H9 (cell line): Measurements from ENCODE around the gene NOTCH1. TPM values are rescaled to one million over a fixed set of nuclear protein-coding genes. Genes with fewer than 3 reads are reported as not detected.

ENCODE experiments used
- DNase-seq: peaks from one replicate; pipeline ENCODE4 v3.0.0-alpha.2; 2017
- H2AFZ ChIP-seq: one replicate; pipeline ENCODE4 v1.6.1; 2013; ENCODE audit warnings: mild to moderate bottlenecking, low read length, control low read depth, moderate library complexity
- H2AK5ac ChIP-seq: 2 replicates; pipeline ENCODE4 v1.6.1; 2013; ENCODE audit warnings: low read length, control low read depth, mixed read lengths; ENCODE audit not compliant: insufficient read length
- H2BK120ac ChIP-seq: one replicate; pipeline ENCODE4 v1.6.1; 2013; ENCODE audit warnings: low read depth, mild to moderate bottlenecking, low read length, control low read depth, inconsistent platforms; ENCODE audit not compliant: poor library complexity, severe bottlenecking
- H2BK12ac ChIP-seq: 2 replicates; pipeline ENCODE4 v1.6.1; 2013; ENCODE audit warnings: low read length, control low read depth, mixed read lengths, low read depth; ENCODE audit not compliant: insufficient read length
- H2BK15ac ChIP-seq: 2 replicates; pipeline ENCODE4 v1.6.1; 2013; ENCODE audit warnings: low read depth, low read length, control low read depth
- H2BK20ac ChIP-seq: one replicate; pipeline ENCODE4 v1.6.1; 2013; ENCODE audit warnings: low read depth, mild to moderate bottlenecking, low read length, control low read depth, inconsistent platforms; ENCODE audit not compliant: poor library complexity, severe bottlenecking
- H2BK5ac ChIP-seq: 2 replicates; pipeline ENCODE4 v1.6.1; 2013; ENCODE audit warnings: low read length, control low read depth, mixed read lengths; ENCODE audit not compliant: insufficient read length
- H3K14ac ChIP-seq: 2 replicates; pipeline ENCODE4 v1.6.1; 2013; ENCODE audit warnings: low read length, control low read depth; ENCODE audit not compliant: insufficient read depth
- H3K18ac ChIP-seq: 2 replicates; pipeline ENCODE4 v1.6.1; 2013; ENCODE audit warnings: low read depth, mild to moderate bottlenecking, mixed read lengths, low read length, control low read depth; ENCODE audit not compliant: insufficient read length
- H3K23ac ChIP-seq: 2 replicates; pipeline ENCODE4 v1.6.1; 2013; ENCODE audit warnings: low read length, control low read depth, mixed read lengths, low read depth; ENCODE audit not compliant: insufficient read length
- H3K23me2 ChIP-seq: 2 replicates; pipeline ENCODE4 v1.6.1; 2013; ENCODE audit warnings: low read depth, mild to moderate bottlenecking, mixed read lengths, low read length, control low read depth; ENCODE audit not compliant: insufficient read length, poor library complexity, severe bottlenecking
- H3K27ac ChIP-seq: 2 replicates; pipeline ENCODE4 v1.5.1; 2013; ENCODE audit warnings: low read length, control low read depth, mixed read lengths, low read depth; ENCODE audit not compliant: insufficient read length
- H3K27me3 ChIP-seq: 2 replicates; pipeline ENCODE4 v1.6.1; 2013; ENCODE audit warnings: low read length, control low read depth, inconsistent platforms; ENCODE audit not compliant: insufficient read depth
- H3K4ac ChIP-seq: 2 replicates; pipeline ENCODE4 v1.6.1; 2013; ENCODE audit warnings: low read depth, mild to moderate bottlenecking, control low read depth, inconsistent platforms, low read length, moderate library complexity
- H3K4me1 ChIP-seq: 2 replicates; pipeline ENCODE4 v1.6.1; 2013; ENCODE audit warnings: low read length, control low read depth, inconsistent platforms; ENCODE audit not compliant: insufficient read depth
- H3K4me2 ChIP-seq: 2 replicates; pipeline ENCODE4 v1.6.1; 2013; ENCODE audit warnings: low read length, control low read depth, mixed read lengths; ENCODE audit not compliant: insufficient read length, insufficient read depth
- H3K56ac ChIP-seq: 2 replicates; pipeline ENCODE4 v1.6.1; 2013; ENCODE audit warnings: low read depth, mild to moderate bottlenecking, mixed read lengths, low read length, control low read depth; ENCODE audit not compliant: insufficient read length
- H3K79me1 ChIP-seq: 2 replicates; pipeline ENCODE4 v1.6.1; 2013; ENCODE audit warnings: low read depth, mild to moderate bottlenecking, moderate library complexity, low read length, control low read depth, inconsistent platforms; ENCODE audit not compliant: insufficient read depth, poor library complexity, severe bottlenecking
- H3K79me2 ChIP-seq: 2 replicates; pipeline ENCODE4 v1.6.1; 2013; ENCODE audit warnings: low read length, control low read depth, inconsistent platforms; ENCODE audit not compliant: insufficient read depth
- H3K9ac ChIP-seq: 2 replicates; pipeline ENCODE4 v1.6.1; 2013; ENCODE audit warnings: low read length, control low read depth, mixed read lengths; ENCODE audit not compliant: insufficient read length; ENCODE audit errors: extremely low read depth
- H3K9me3 ChIP-seq: one replicate; pipeline ENCODE4 v1.6.1; 2013; ENCODE audit warnings: low read depth, low read length, inconsistent platforms; ENCODE audit not compliant: control insufficient read depth
- H3T11ph ChIP-seq: one replicate; pipeline ENCODE4 v1.6.1; 2013; ENCODE audit warnings: mild to moderate bottlenecking, low read length, control low read depth, inconsistent platforms
- H4K20me1 ChIP-seq: one replicate; pipeline ENCODE4 v1.6.1; 2013; ENCODE audit not compliant: control insufficient read depth, insufficient read length, insufficient read depth
- H4K5ac ChIP-seq: 2 replicates; pipeline ENCODE4 v1.6.1; 2013; ENCODE audit warnings: low read depth, mild to moderate bottlenecking, mixed read lengths, low read length, control low read depth; ENCODE audit not compliant: insufficient read length
- H4K8ac ChIP-seq: replicated peaks from 2 replicates; pipeline ENCODE4 v1.6.1; 2013; ENCODE audit warnings: low read length, control low read depth, mixed read lengths, low read depth; ENCODE audit not compliant: insufficient read length
- H4K91ac ChIP-seq: 2 replicates; pipeline ENCODE4 v1.6.1; 2013; ENCODE audit warnings: low read depth, mild to moderate bottlenecking, moderate library complexity, mixed read lengths, low read length, control low read depth; ENCODE audit not compliant: insufficient read length
- H3K27ac Mint-ChIP-seq, 3 experiments: 2 replicates in 2 of 3; 3 replicates in 1 of 3; pipeline ENCODE4 v1.8.0; 2020 to 2021; ENCODE audit warnings: mixed read lengths in 3 of 3, mild to moderate bottlenecking in 1 of 3, moderate library complexity in 1 of 3
- H3K27me3 Mint-ChIP-seq: 2 replicates; pipeline ENCODE4 v1.8.0; 2021; ENCODE audit warnings: low read depth, mild to moderate bottlenecking, moderate library complexity, mixed read lengths
- H3K36me3 Mint-ChIP-seq, 3 experiments: 2 replicates in 2 of 3; 3 replicates in 1 of 3; pipeline ENCODE4 v1.8.0; 2020 to 2021; ENCODE audit warnings: low read depth in 3 of 3, mixed read lengths in 3 of 3; ENCODE audit not compliant: insufficient read depth in 1 of 3
- H3K4me1 Mint-ChIP-seq, 2 experiments: 2 replicates each; pipeline ENCODE4 v1.8.0; 2020; ENCODE audit warnings: mixed read lengths in 2 of 2
- H3K4me3 Mint-ChIP-seq, 2 experiments: 2 replicates in 1 of 2; 3 replicates in 1 of 2; pipeline ENCODE4 v1.8.0; 2020 to 2021; ENCODE audit warnings: mild to moderate bottlenecking in 2 of 2, mixed read lengths in 2 of 2, moderate library complexity in 1 of 2
- H3K9me3 Mint-ChIP-seq, 2 experiments: 2 replicates in 1 of 2; 3 replicates in 1 of 2; pipeline ENCODE4 v1.8.0; 2020; ENCODE audit warnings: mild to moderate bottlenecking in 2 of 2, mixed read lengths in 2 of 2, moderate library complexity in 1 of 2
- WGBS: extraction: QIAGEN DNeasy Blood & Tissue Kit; methylation state at CpG from one replicate; pipeline ENCODE4 v1.1.7; 2013; ENCODE audit warnings: missing lambda C conversion rate, low lambda C conversion rate, mixed read lengths; ENCODE audit not compliant: insufficient read length; ENCODE audit errors: extremely low coverage; 5-methylcytosine and 5-hydroxymethylcytosine counted together
- total RNA-seq: library from RNA; stranded (reverse); gene quantifications from 2 replicates; pipeline ENCODE4 v1.2.1, GENCODE V29; 2021
- TF ChIP-seq, protein P1 (sequence below): fragments of 200-600 bp; sonication (generic); conservative IDR thresholded peaks from 3 replicates; pipeline ENCODE4 v1.8.0; 2021; ENCODE audit warnings: antibody characterized with exemption, mild to moderate bottlenecking

The NOTCH1 gene
- total RNA-seq, 1 experiment from 2014 or later: 71.6 TPM

- WGBS: no CpG with 5 or more reads among the region's 23 CpGs
- Histone ChIP-seq H2BK15ac (no peak overlapping the region), H3K4ac (no peak overlapping the region), H2BK12ac (no peak overlapping the region), H3K79me1 (no peaks in the 10 kb centered on the region), H3K79me2 (no peaks in the 10 kb centered on the region), H3T11ph (no peak overlapping the region), H3K14ac (no peak overlapping the region), H4K20me1 (no peaks in the 10 kb centered on the region), H3K27me3 (no peaks in the 10 kb centered on the region), H4K8ac (no peak overlapping the region), H2BK5ac (no peak overlapping the region), H4K5ac (no peak overlapping the region), H3K23ac (no peak overlapping the region), H3K4me2 (no peak overlapping the region), H3K18ac (no peak overlapping the region), H2AFZ (no peak overlapping the region), H3K9me3 (peaks cover 8% of the 10 kb centered on the region), H3K4me1 (no peaks in the 10 kb centered on the region), H4K91ac (no peak overlapping the region), H2AK5ac (no peak overlapping the region), H3K9ac (no peak overlapping the region), H3K27ac (no peak overlapping the region), H3K23me2 (no peaks in the 10 kb centered on the region), H2BK120ac (no peak overlapping the region), H2BK20ac (no peak overlapping the region), H3K56ac (no peak overlapping the region)
- Mint-ChIP-seq H3K4me1 (peaks cover 16 to 17% of the 10 kb centered on the region in 2 experiments), H3K27me3 (peaks cover 53% of the 10 kb centered on the region), H3K27ac (no peak overlapping the region), H3K4me3 (no peak overlapping the region), H3K36me3 (peaks cover 19 to 22% (median 21%) of the 10 kb centered on the region in 3 experiments), H3K9me3 (peaks cover 27 to 29% of the 10 kb centered on the region in 2 experiments)
- TF ChIP-seq, protein P1, sequence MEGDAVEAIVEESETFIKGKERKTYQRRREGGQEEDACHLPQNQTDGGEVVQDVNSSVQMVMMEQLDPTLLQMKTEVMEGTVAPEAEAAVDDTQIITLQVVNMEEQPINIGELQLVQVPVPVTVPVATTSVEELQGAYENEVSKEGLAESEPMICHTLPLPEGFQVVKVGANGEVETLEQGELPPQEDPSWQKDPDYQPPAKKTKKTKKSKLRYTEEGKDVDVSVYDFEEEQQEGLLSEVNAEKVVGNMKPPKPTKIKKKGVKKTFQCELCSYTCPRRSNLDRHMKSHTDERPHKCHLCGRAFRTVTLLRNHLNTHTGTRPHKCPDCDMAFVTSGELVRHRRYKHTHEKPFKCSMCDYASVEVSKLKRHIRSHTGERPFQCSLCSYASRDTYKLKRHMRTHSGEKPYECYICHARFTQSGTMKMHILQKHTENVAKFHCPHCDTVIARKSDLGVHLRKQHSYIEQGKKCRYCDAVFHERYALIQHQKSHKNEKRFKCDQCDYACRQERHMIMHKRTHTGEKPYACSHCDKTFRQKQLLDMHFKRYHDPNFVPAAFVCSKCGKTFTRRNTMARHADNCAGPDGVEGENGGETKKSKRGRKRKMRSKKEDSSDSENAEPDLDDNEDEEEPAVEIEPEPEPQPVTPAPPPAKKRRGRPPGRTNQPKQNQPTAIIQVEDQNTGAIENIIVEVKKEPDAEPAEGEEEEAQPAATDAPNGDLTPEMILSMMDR: no peak
- no peak for DNase-seq
These were observed 15.9 kb upstream of the NOTCH1 start for GRCh38 chr9:136561779-136562178.
